ENCODE measurements around the gene CIC. TPM values are rescaled to one million over a fixed set of nuclear protein-coding genes. Genes with fewer than 3 reads are reported as not detected.
"Not testable (repeated sequence)": the region's sequence is repeated elsewhere in the genome, so short reads cannot be mapped to it uniquely, and the experiment has no call there.

CIC gene
- total RNA-seq, 1 donor from 2014 or later, result 61.2 TPM

GRCh38 chr19:42255766-42256745 lies 13.0 kb upstream of the CIC start:
- H3K9me3 Mint-ChIP-seq, result no peaks in the 10 kb centered on the region
- DNase-seq, result peak; percentile 70
- peak overlapping the region; percentile 56 for H3K27ac Mint-ChIP-seq
- H3K4me1 Mint-ChIP-seq, result peaks cover 14% of the 10 kb centered on the region
- H3K27me3 Mint-ChIP-seq, result peaks cover 10% of the 10 kb centered on the region
- H3K4me3 Mint-ChIP-seq, result peak overlapping the region; percentile 78
- peaks cover 7% of the 10 kb centered on the region for H3K36me3 Mint-ChIP-seq (ENCODE audit: low read depth)
- intact Hi-C loops (cut with micrococcal nuclease), result loop anchor here (1.0 kb wide), 3 partner anchors 12 to 24 kb away; no protein-coding TSS in a partner anchor

- intact Hi-C loops (cut with micrococcal nuclease); H3K36me3 Mint-ChIP-seq (ENCODE audit: low read depth); H3K4me3 Mint-ChIP-seq; H3K4me1 Mint-ChIP-seq; H3K9me3 Mint-ChIP-seq; H3K27ac Mint-ChIP-seq; DNase-seq: not testable (repeated sequence)
- peaks cover 15% of the 10 kb centered on the region for H3K27me3 Mint-ChIP-seq
Observed at GRCh38 chr19:42257842-42258241, 11.2 kb upstream of the CIC start.

- H3K4me3 Mint-ChIP-seq, result no peak overlapping the region
- H3K36me3 Mint-ChIP-seq (ENCODE audit: low read depth), result no peaks in the 10 kb centered on the region
- no peaks in the 10 kb centered on the region for H3K9me3 Mint-ChIP-seq
- H3K4me1 Mint-ChIP-seq, result no peaks in the 10 kb centered on the region
- no peak for DNase-seq
- H3K27me3 Mint-ChIP-seq, result peaks cover 6% of the 10 kb centered on the region
- no peak overlapping the region for H3K27ac Mint-ChIP-seq
- intact Hi-C loops (cut with micrococcal nuclease), result no loop called here
Observed at GRCh38 chr19:42261763-42262162, 7.3 kb upstream of the CIC start.

- H3K27me3 Mint-ChIP-seq; H3K27ac Mint-ChIP-seq; H3K4me3 Mint-ChIP-seq; H3K36me3 Mint-ChIP-seq (ENCODE audit: low read depth); H3K9me3 Mint-ChIP-seq; intact Hi-C loops (cut with micrococcal nuclease); DNase-seq: not testable (repeated sequence)
- H3K4me1 Mint-ChIP-seq, result peaks cover 24% of the 10 kb centered on the region
Observed at GRCh38 chr19:42266105-42266504, 2.9 kb upstream of the CIC start.

GRCh38 chr19:42266928-42267603 lies 2.0 kb upstream of the CIC start:
- H3K36me3 Mint-ChIP-seq (ENCODE audit: low read depth); H3K27ac Mint-ChIP-seq; intact Hi-C loops (cut with micrococcal nuclease); DNase-seq; H3K27me3 Mint-ChIP-seq; H3K4me3 Mint-ChIP-seq; H3K9me3 Mint-ChIP-seq: not testable (repeated sequence)
- peaks cover 30% of the 10 kb centered on the region for H3K4me1 Mint-ChIP-seq

GRCh38 chr19:42267644-42268141 lies 1.4 kb upstream of the CIC start:
- peaks cover 30% of the 10 kb centered on the region for H3K4me1 Mint-ChIP-seq
- H3K4me3 Mint-ChIP-seq, result no peak overlapping the region
- no peak for DNase-seq
- no peak overlapping the region for H3K27ac Mint-ChIP-seq
- H3K27me3 Mint-ChIP-seq, result no peaks in the 10 kb centered on the region
- no peaks in the 10 kb centered on the region for H3K9me3 Mint-ChIP-seq
- intact Hi-C loops (cut with micrococcal nuclease), result loop anchor here (1.0 kb wide), 3 partner anchors 12 to 50 kb away; partner anchors contain the start of genes DEDD2, ERF and GSK3A
- peaks cover 5% of the 10 kb centered on the region for H3K36me3 Mint-ChIP-seq (ENCODE audit: low read depth)

- Mint-ChIP-seq H3K27me3 (no peaks in the 10 kb centered on the region), H3K9me3 (no peaks in the 10 kb centered on the region), H3K36me3 (ENCODE audit: low read depth) (peaks cover 6% of the 10 kb centered on the region), H3K4me3 (no peak overlapping the region), H3K4me1 (peaks cover 30% of the 10 kb centered on the region), H3K27ac (no peak overlapping the region)
- intact Hi-C loops (cut with micrococcal nuclease), result loop anchor here (1.0 kb wide), 3 partner anchors 13 to 51 kb away; partner anchors contain the start of genes DEDD2, ERF and GSK3A
- DNase-seq, result peak; percentile 100
Observed at GRCh38 chr19:42268142-42268703, 829 bp upstream of the CIC start.

GRCh38 chr19:42269478-42270345 lies 660 bp downstream of the CIC start:
- peak overlapping the region; percentile 99 for H3K27ac Mint-ChIP-seq
- H3K4me3 Mint-ChIP-seq, result no peak overlapping the region
- H3K36me3 Mint-ChIP-seq (ENCODE audit: low read depth), result peaks cover 19% of the 10 kb centered on the region
- intact Hi-C loops (cut with micrococcal nuclease), result loop anchor here (1.0 kb wide), 1 partner anchor 11 kb away; no protein-coding TSS in a partner anchor
- H3K9me3 Mint-ChIP-seq, result no peaks in the 10 kb centered on the region
- DNase-seq, result peak; percentile 74
- peaks cover 32% of the 10 kb centered on the region for H3K4me1 Mint-ChIP-seq
- no peaks in the 10 kb centered on the region for H3K27me3 Mint-ChIP-seq

- Mint-ChIP-seq H3K27me3 (no peaks in the 10 kb centered on the region), H3K9me3 (no peaks in the 10 kb centered on the region), H3K36me3 (ENCODE audit: low read depth) (peaks cover 25% of the 10 kb centered on the region), H3K27ac (peak overlapping the region; percentile 99), H3K4me1 (peaks cover 39% of the 10 kb centered on the region), H3K4me3 (no peak overlapping the region)
- peak; percentile 90 for DNase-seq
- intact Hi-C loops (cut with micrococcal nuclease), result loop anchor here (1.0 kb wide), 1 partner anchor 10 kb away; no protein-coding TSS in a partner anchor
Observed at GRCh38 chr19:42270346-42271044, 1.4 kb downstream of the CIC start.

- H3K9me3 Mint-ChIP-seq, result no peaks in the 10 kb centered on the region
- no peak for DNase-seq
- H3K27ac Mint-ChIP-seq, result peak overlapping the region; percentile 99
- peaks cover 43% of the 10 kb centered on the region for H3K4me1 Mint-ChIP-seq
- H3K27me3 Mint-ChIP-seq, result no peaks in the 10 kb centered on the region
- H3K36me3 Mint-ChIP-seq (ENCODE audit: low read depth), result peaks cover 27% of the 10 kb centered on the region
- intact Hi-C loops (cut with micrococcal nuclease), result no loop called here
- H3K4me3 Mint-ChIP-seq, result no peak overlapping the region
Observed at GRCh38 chr19:42271045-42271419, 2.0 kb downstream of the CIC start.

GRCh38 chr19:42271861-42272534 lies 2.9 kb downstream of the CIC start:
- no peak for DNase-seq
- H3K27me3 Mint-ChIP-seq, result no peaks in the 10 kb centered on the region
- no peaks in the 10 kb centered on the region for H3K9me3 Mint-ChIP-seq
- H3K4me3 Mint-ChIP-seq, result no peak overlapping the region
- intact Hi-C loops (cut with micrococcal nuclease), result no loop called here
- H3K4me1 Mint-ChIP-seq, result peaks cover 50% of the 10 kb centered on the region
- peaks cover 31% of the 10 kb centered on the region for H3K36me3 Mint-ChIP-seq (ENCODE audit: low read depth)
- peak overlapping the region; percentile 99 for H3K27ac Mint-ChIP-seq

GRCh38 chr19:42272535-42272897 lies 3.5 kb downstream of the CIC start:
- DNase-seq, result no peak
- Mint-ChIP-seq H3K36me3 (ENCODE audit: low read depth) (peaks cover 33% of the 10 kb centered on the region), H3K4me3 (no peak overlapping the region), H3K4me1 (peaks cover 49% of the 10 kb centered on the region), H3K27me3 (no peaks in the 10 kb centered on the region), H3K27ac (no peak overlapping the region), H3K9me3 (no peaks in the 10 kb centered on the region)
- intact Hi-C loops (cut with micrococcal nuclease), result no loop called here

Data from activated CD4-positive, alpha-beta T cell treated with anti-CD3 and anti-CD28 coated beads, Interleukin-2, amount 10 ng/mL, durations not matched to agents 24 days and 14 days (primary cell).